Measurements from ENCODE around the gene RBFOX2. TPM values are rescaled to one million over a fixed set of nuclear protein-coding genes. Genes with fewer than 3 reads are reported as not detected.

RBFOX2 gene
- total and polyA plus RNA-seq, 2 of the 8 experiments (the other 6 are each of a cell fraction or from before 2014, with no cell fraction given): 121 to 122 TPM

DNA sequence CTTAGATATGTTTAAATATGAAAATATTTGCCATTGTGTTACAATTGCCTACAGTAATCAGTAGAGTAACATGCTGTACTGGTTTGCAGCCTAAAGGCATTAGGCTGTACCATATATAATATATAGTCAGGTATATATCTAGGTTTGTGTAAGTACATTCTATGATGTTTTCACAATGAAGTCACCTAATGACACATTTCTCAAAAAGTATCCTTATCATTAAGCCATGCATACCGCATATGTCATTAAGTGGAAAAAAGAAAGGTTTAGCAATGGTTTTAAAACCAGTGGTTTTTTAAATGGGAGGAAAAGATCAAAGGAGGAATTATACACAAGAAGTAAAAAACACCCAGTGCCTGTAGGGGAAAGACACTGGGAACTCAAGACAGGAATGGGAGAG, 122.7 kb downstream of the RBFOX2 start:
- Histone ChIP-seq H4K8ac (ENCODE audit: extremely low read depth, insufficient read depth, low read length) (no peak overlapping the region), H3K14ac (ENCODE audit: insufficient read length) (no peak overlapping the region), H3K79me2 (ENCODE audit: control insufficient read depth in 1 of 2, insufficient read depth in 2 of 2, low read length in 2 of 2) (peaks cover 5 to 82% of the 10 kb centered on the region in 2 experiments), H3K9ac (replicated peaks in 1 of 4; ENCODE audit: extremely low read depth in 1 of 4, low read depth in 3 of 4, low read length in 3 of 4) (no peak overlapping the region), H3K27me3 (replicated peaks in 1 of 4; ENCODE audit: control insufficient read depth in 3 of 4, extremely low read depth in 1 of 4, insufficient read depth in 3 of 4, low read length in 3 of 4) (no peaks in the 10 kb centered on the region), H2BK15ac (ENCODE audit: low read length) (no peak overlapping the region), H3K36me3 (ENCODE audit: control insufficient read depth in 2 of 4, insufficient read depth in 4 of 4, low read length in 3 of 4) (no peaks in the 10 kb centered on the region), H3K4ac (replicated peaks; ENCODE audit: insufficient read length, low read depth, low read length) (no peak overlapping the region), H2BK20ac (ENCODE audit: low read length) (no peak overlapping the region), H3K23ac (ENCODE audit: insufficient read length) (no peak overlapping the region), H4K5ac (ENCODE audit: insufficient read length, low read depth, low read length) (no peak overlapping the region), H2BK120ac (replicated peaks; ENCODE audit: low read depth, low read length) (no peak overlapping the region), H3K56ac (replicated peaks; ENCODE audit: insufficient read length, low read depth, low read length) (no peak overlapping the region), H2AFZ (ENCODE audit: low read length) (no peak overlapping the region), H4K91ac (replicated peaks; ENCODE audit: insufficient read length, low read length) (no peak overlapping the region), H4K20me1 (replicated peaks in 1 of 2; ENCODE audit: control insufficient read depth in 1 of 2, insufficient read depth in 2 of 2, low read length in 2 of 2) (peaks cover 1 to 9% of the 10 kb centered on the region in 2 experiments), H2BK5ac (ENCODE audit: low read depth, low read length) (no peak overlapping the region), H3K4me1 (replicated peaks in 1 of 4; ENCODE audit: control insufficient read depth in 3 of 4, insufficient read depth in 4 of 4, low read length in 3 of 4) (peaks cover 0 to 1% (median 0%) of the 10 kb centered on the region in 4 experiments; a peak in 2 of 7 replicates), H2AK5ac (ENCODE audit: low read depth, low read length) (no peak overlapping the region), H2BK12ac (ENCODE audit: low read depth, low read length) (no peak overlapping the region), H3K4me3 (ENCODE audit: extremely low read depth in 1 of 4, insufficient read depth in 2 of 4, low read depth in 3 of 4, low read length in 4 of 4) (no peak overlapping the region), H3K23me2 (ENCODE audit: low read depth, low read length) (peaks cover 3% of the 10 kb centered on the region; the same call in 1 of the 2 replicates), H3K27ac (ENCODE audit: low read depth, low read length) (no peak overlapping the region), H3K4me2 (ENCODE audit: insufficient read depth in 1 of 2, low read depth in 2 of 2, low read length in 2 of 2) (no peak overlapping the region), H3K9me3 (ENCODE audit: insufficient read depth in 2 of 2, low read depth in 1 of 2, low read length in 1 of 2) (no peaks in the 10 kb centered on the region), H3K79me1 (ENCODE audit: low read depth, low read length) (peaks cover 3% of the 10 kb centered on the region; the same call in 1 of the 2 replicates), H3K18ac (ENCODE audit: extremely low read depth, low read length) (no peak overlapping the region)
- POLR2A ChIA-PET (ENCODE audit: partially characterized antibody): interaction anchor here (2.0 kb wide), 1 partner anchor 9 kb away, joined by 4 read pairs; no protein-coding TSS in a partner anchor
- DNase-seq (ENCODE audit: low read depth in 1 of 2, low spot score in 2 of 2): no peak
- no peak for FAIRE-seq
- CTCF ChIA-PET (ENCODE audit: partially characterized antibody): no interaction called here
- 84% methylated on average over 1 of the region's 1 CpG; no CpG with 5 or more reads in 1 of the 2 experiments for WGBS, 2 experiments (ENCODE audit: extremely low coverage in 1 of 2, insufficient coverage in 1 of 2, insufficient read length in 1 of 2, insufficient replicate concordance in 2 of 2, low coverage in 1 of 2, low lambda C conversion rate in 2 of 2, missing lambda C conversion rate in 1 of 2)
- TF ChIP-seq SP4 (IDR thresholded peaks at IDR 0.05; ENCODE audit: low read length) (no peak), SRF (IDR thresholded peaks at IDR 0.05; ENCODE audit: low read depth, low read length) (no peak)
- TF ChIP-seq, protein P1, sequence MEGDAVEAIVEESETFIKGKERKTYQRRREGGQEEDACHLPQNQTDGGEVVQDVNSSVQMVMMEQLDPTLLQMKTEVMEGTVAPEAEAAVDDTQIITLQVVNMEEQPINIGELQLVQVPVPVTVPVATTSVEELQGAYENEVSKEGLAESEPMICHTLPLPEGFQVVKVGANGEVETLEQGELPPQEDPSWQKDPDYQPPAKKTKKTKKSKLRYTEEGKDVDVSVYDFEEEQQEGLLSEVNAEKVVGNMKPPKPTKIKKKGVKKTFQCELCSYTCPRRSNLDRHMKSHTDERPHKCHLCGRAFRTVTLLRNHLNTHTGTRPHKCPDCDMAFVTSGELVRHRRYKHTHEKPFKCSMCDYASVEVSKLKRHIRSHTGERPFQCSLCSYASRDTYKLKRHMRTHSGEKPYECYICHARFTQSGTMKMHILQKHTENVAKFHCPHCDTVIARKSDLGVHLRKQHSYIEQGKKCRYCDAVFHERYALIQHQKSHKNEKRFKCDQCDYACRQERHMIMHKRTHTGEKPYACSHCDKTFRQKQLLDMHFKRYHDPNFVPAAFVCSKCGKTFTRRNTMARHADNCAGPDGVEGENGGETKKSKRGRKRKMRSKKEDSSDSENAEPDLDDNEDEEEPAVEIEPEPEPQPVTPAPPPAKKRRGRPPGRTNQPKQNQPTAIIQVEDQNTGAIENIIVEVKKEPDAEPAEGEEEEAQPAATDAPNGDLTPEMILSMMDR (IDR thresholded peaks at IDR 0.05; ENCODE audit: control extremely low read depth in 1 of 3, insufficient read depth in 1 of 3, low read depth in 1 of 3, low read length in 3 of 3): no peak

Measured in H1 (cell line).